Measurements from ENCODE around the gene LECT2. TPM values are rescaled to one million over a fixed set of nuclear protein-coding genes. Genes with fewer than 3 reads are reported as not detected.

Gene LECT2
- total RNA-seq, 3 donors from 2014 or later: not detected

- intact Hi-C loops (cut with DNase I, micrococcal nuclease): no loop called here
- H3K4me3 ChIP-seq: no peak overlapping the region
- no peak for TF ChIP-seq CTCF (IDR thresholded peaks at IDR 0.05)
- no peak for DNase-seq
- no peaks in the 10 kb centered on the region for H3K36me3 ChIP-seq (ENCODE audit: low read depth)
- H3K9me3 ChIP-seq: no peaks in the 10 kb centered on the region
- H3K4me1 ChIP-seq (ENCODE audit: low read depth): no peaks in the 10 kb centered on the region
- ATAC-seq: no peak
These were observed 10.7 kb upstream of the LECT2 start for GRCh38 chr5:135965504-135965903.

- H3K9me3 ChIP-seq: no peaks in the 10 kb centered on the region
- no peak for TF ChIP-seq CTCF (IDR thresholded peaks at IDR 0.05)
- no peak for DNase-seq
- ATAC-seq: no peak
- H3K4me3 ChIP-seq: no peak overlapping the region
- H3K36me3 ChIP-seq (ENCODE audit: low read depth): no peaks in the 10 kb centered on the region
- no peaks in the 10 kb centered on the region for H3K4me1 ChIP-seq (ENCODE audit: low read depth)
- intact Hi-C loops (cut with DNase I, micrococcal nuclease): no loop called here
These were observed 10.0 kb upstream of the LECT2 start for GRCh38 chr5:135964670-135965320.

GRCh38 chr5:135955525-135955924 lies 742 bp upstream of the LECT2 start:
- intact Hi-C loops (cut with DNase I, micrococcal nuclease): no loop called here
- ATAC-seq: no peak
- Histone ChIP-seq H3K9me3 (no peaks in the 10 kb centered on the region), H3K36me3 (ENCODE audit: low read depth) (no peaks in the 10 kb centered on the region), H3K4me1 (ENCODE audit: low read depth) (no peaks in the 10 kb centered on the region), H3K4me3 (no peak overlapping the region)
- DNase-seq: no peak
- TF ChIP-seq CTCF (IDR thresholded peaks at IDR 0.05): no peak

- DNase-seq (no peak), ATAC-seq (no peak)
- no peaks in the 10 kb centered on the region for H3K9me3 ChIP-seq
- H3K36me3 ChIP-seq (ENCODE audit: low read depth): no peaks in the 10 kb centered on the region
- intact Hi-C loops (cut with DNase I, micrococcal nuclease): no loop called here
- H3K4me3 ChIP-seq: no peak overlapping the region
- no peak for TF ChIP-seq CTCF (IDR thresholded peaks at IDR 0.05)
- no peaks in the 10 kb centered on the region for H3K4me1 ChIP-seq (ENCODE audit: low read depth)
These were observed 933 bp downstream of the LECT2 start for GRCh38 chr5:135953850-135954249.

- Histone ChIP-seq H3K36me3 (ENCODE audit: low read depth) (no peaks in the 10 kb centered on the region), H3K4me3 (no peak overlapping the region), H3K4me1 (ENCODE audit: low read depth) (no peaks in the 10 kb centered on the region), H3K9me3 (no peaks in the 10 kb centered on the region)
- ATAC-seq (no peak), DNase-seq (no peak)
- intact Hi-C loops (cut with DNase I, micrococcal nuclease): no loop called here
- TF ChIP-seq CTCF (IDR thresholded peaks at IDR 0.05): no peak
These were observed 2.1 kb downstream of the LECT2 start for GRCh38 chr5:135952683-135953082.

- no peak for DNase-seq
- intact Hi-C loops (cut with DNase I, micrococcal nuclease): no loop called here
- Histone ChIP-seq H3K9me3 (no peaks in the 10 kb centered on the region), H3K4me1 (ENCODE audit: low read depth) (no peaks in the 10 kb centered on the region), H3K4me3 (no peak overlapping the region), H3K36me3 (ENCODE audit: low read depth) (no peaks in the 10 kb centered on the region)
- TF ChIP-seq CTCF (IDR thresholded peaks at IDR 0.05): no peak
- ATAC-seq: no peak
These were observed 3.0 kb downstream of the LECT2 start for GRCh38 chr5:135951807-135952206.
